HG03521 (cell line): ENCODE data around the gene DDX59.
A peak's percentile ranks its signal among the peaks of the same experiment; 100 is the strongest.

Experiments
- ATAC-seq: cut with Tn5 transposase; IDR thresholded peaks from one replicate; pipeline ENCODE4 v1.9.1; 2021; ENCODE audit warnings: mild to moderate bottlenecking, moderate library complexity; ENCODE audit not compliant: unreplicated experiment

DDX59 gene

GRCh38 chr1:200669314-200670241 is at the start of gene DDX59:
TSS of gene DDX59 (minus strand) at chr1:200669907. CDS start at chr1:200666740, 3,167 bp downstream.
- ATAC-seq: peak; percentile 86

GRCh38 chr1:200714504-200715187 is 44.9 kb upstream of the DDX59 start:
- ATAC-seq: no peak

GRCh38 chr1:200710166-200710565 is 40.5 kb upstream of the DDX59 start:
- no peak for ATAC-seq

GRCh38 chr1:200708769-200709168 is 39.1 kb upstream of the DDX59 start:
- no peak for ATAC-seq

GRCh38 chr1:200708161-200708560 is 38.5 kb upstream of the DDX59 start:
- no peak for ATAC-seq

- ATAC-seq: no peak
Observed at GRCh38 chr1:200707116-200707515, 37.4 kb upstream of the DDX59 start.

- ATAC-seq: no peak
Observed at GRCh38 chr1:200706111-200706814, 36.6 kb upstream of the DDX59 start.

GRCh38 chr1:200704986-200705500 is 35.3 kb upstream of the DDX59 start:
- ATAC-seq: no peak

GRCh38 chr1:200699871-200700270 is 30.2 kb upstream of the DDX59 start:
- ATAC-seq: no peak

GRCh38 chr1:200694738-200695137 is 25.0 kb upstream of the DDX59 start:
- ATAC-seq: no peak

GRCh38 chr1:200693327-200693726 is 23.6 kb upstream of the DDX59 start:
- ATAC-seq: no peak

GRCh38 chr1:200692316-200692715 is 22.6 kb upstream of the DDX59 start:
- ATAC-seq: no peak

- ATAC-seq: no peak
Observed at GRCh38 chr1:200686620-200687019, 16.9 kb upstream of the DDX59 start.

- ATAC-seq: no peak
Observed at GRCh38 chr1:200684015-200684414, 14.3 kb upstream of the DDX59 start.

- ATAC-seq: no peak
Observed at GRCh38 chr1:200683298-200683697, 13.6 kb upstream of the DDX59 start.

GRCh38 chr1:200681231-200681630 is 11.5 kb upstream of the DDX59 start:
- ATAC-seq: no peak

GRCh38 chr1:200676829-200677228 is 7.1 kb upstream of the DDX59 start:
- ATAC-seq: no peak

GRCh38 chr1:200675588-200675852 is 5.8 kb upstream of the DDX59 start:
- no peak for ATAC-seq

GRCh38 chr1:200674838-200675587 is 5.3 kb upstream of the DDX59 start:
- ATAC-seq: no peak

GRCh38 chr1:200673952-200674823 is 4.5 kb upstream of the DDX59 start:
- ATAC-seq: no peak
